ENCODE measurements around the gene KDM4B. TPM values are rescaled to one million over a fixed set of nuclear protein-coding genes. Genes with fewer than 3 reads are reported as not detected.

Gene KDM4B
- total and polyA plus RNA-seq, 9 of the 15 experiments (the other 6 are each of a cell fraction or from before 2014, with no cell fraction given) = 0.21 to 29.9 (median 7.3) TPM

- Histone ChIP-seq H3K36me3 (ENCODE audit: control insufficient read depth, insufficient read depth, low read length) (peaks cover 4% of the 10 kb centered on the region; the same call in 2 of the 3 replicates), H4K20me1 (replicated peaks; ENCODE audit: control insufficient read depth, insufficient read depth, low read length) (peaks cover 17% of the 10 kb centered on the region), H3K79me2 (ENCODE audit: control insufficient read depth, insufficient read depth, low read length) (peaks cover 65% of the 10 kb centered on the region), H3K9me1 (ENCODE audit: control insufficient read depth, insufficient read depth, low read length) (peaks cover 2% of the 10 kb centered on the region), H3K27ac (ENCODE audit: extremely low read depth, low read depth, low read length) (no peak overlapping the region), H3K4me1 (replicated peaks in 1 of 2; ENCODE audit: control insufficient read depth in 2 of 2, insufficient read depth in 2 of 2, low read length in 2 of 2) (peaks cover 0 to 23% of the 10 kb centered on the region in 2 experiments; a peak in 2 of 5 replicates), H3K9me3 (replicated peaks; ENCODE audit: control insufficient read depth, insufficient read depth, low read depth, low read length) (no peaks in the 10 kb centered on the region), H2AFZ (ENCODE audit: low read depth, low read length) (no peak overlapping the region), H3K4me3 (no peak overlapping the region), H3K4me2 (ENCODE audit: insufficient read depth, low read length) (no peak overlapping the region), H3K9ac (ENCODE audit: insufficient read depth in 1 of 2, low read depth in 2 of 2, low read length in 2 of 2) (no peak overlapping the region), H3K27me3 (ENCODE audit: control insufficient read depth in 2 of 2, insufficient read depth in 2 of 2, low read length in 2 of 2) (no peaks in the 10 kb centered on the region)
- no TSS peak for BruUV-seq (replicated peaks)
- ATAC-seq (no peak), FAIRE-seq (no peak), DNase-seq (ENCODE audit: extremely low read depth in 1 of 4, low spot score in 3 of 4) (no peak)
- POLR2A ChIA-PET = interaction anchor here (0.9 kb wide), 1 partner anchor 138 kb away, joined by 5 read pairs; no protein-coding TSS in a partner anchor
- WGBS (ENCODE audit: insufficient coverage, low coverage, missing lambda C conversion rate) = 64% methylated on average over 4 of the region's 4 CpGs
- CTCF ChIA-PET (ENCODE audit: low intra/inter-chr PET ratio) = no interaction called here
- in situ Hi-C loops (cut with MboI) = no loop called here
- intact Hi-C loops (cut with micrococcal nuclease) = no loop called here
- TF ChIP-seq ZNF512 (tag; IDR thresholded peaks at IDR 0.05) (peak; percentile 91), ZNF124 (CRISPR knock-in tag; IDR thresholded peaks at IDR 0.05) (no peak)
Measured at GRCh38 chr19:5002143-5002542, 33.2 kb downstream of the KDM4B start.

GRCh38 chr19:5003781-5004180, 34.9 kb downstream of the KDM4B start:
- no TSS peak for BruUV-seq (replicated peaks)
- TF ChIP-seq YY1 (IDR thresholded peaks at IDR 0.05; ENCODE audit: borderline replicate concordance in 1 of 3, control insufficient read depth in 1 of 3, extremely low read depth in 1 of 3, insufficient read depth in 3 of 3, insufficient read length in 1 of 3, insufficient replicate concordance in 2 of 3, low read depth in 1 of 3, low read length in 2 of 3) (no peak), CBX1 (IDR thresholded peaks at IDR 0.05; ENCODE audit: low read depth) (no peak), KDM1A (IDR thresholded peaks at IDR 0.05) (no peak), HDGF (IDR thresholded peaks at IDR 0.05) (no peak), PBX2 (CRISPR knock-in tag; IDR thresholded peaks at IDR 0.05; ENCODE audit: low read depth) (no peak), PBX2 (tag; conservative IDR thresholded peaks at IDR 0.05; ENCODE audit: low read depth) (no peak)
- Histone ChIP-seq H3K27me3 (ENCODE audit: control insufficient read depth in 2 of 2, insufficient read depth in 2 of 2, low read length in 2 of 2) (no peaks in the 10 kb centered on the region), H3K4me1 (replicated peaks in 1 of 2; ENCODE audit: control insufficient read depth in 2 of 2, insufficient read depth in 2 of 2, low read length in 2 of 2) (peaks cover 0 to 14% of the 10 kb centered on the region in 2 experiments; a peak in 2 of 5 replicates), H2AFZ (ENCODE audit: low read depth, low read length) (no peak overlapping the region), H3K9me1 (ENCODE audit: control insufficient read depth, insufficient read depth, low read length) (peaks cover 3% of the 10 kb centered on the region), H3K9me3 (replicated peaks; ENCODE audit: control insufficient read depth, insufficient read depth, low read depth, low read length) (no peaks in the 10 kb centered on the region), H3K9ac (ENCODE audit: insufficient read depth in 1 of 2, low read depth in 2 of 2, low read length in 2 of 2) (no peak overlapping the region), H3K4me3 (no peak overlapping the region), H3K27ac (ENCODE audit: extremely low read depth, low read depth, low read length) (no peak overlapping the region), H3K4me2 (ENCODE audit: insufficient read depth, low read length) (no peak overlapping the region), H4K20me1 (replicated peaks; ENCODE audit: control insufficient read depth, insufficient read depth, low read length) (peaks cover 11% of the 10 kb centered on the region), H3K79me2 (ENCODE audit: control insufficient read depth, insufficient read depth, low read length) (peaks cover 70% of the 10 kb centered on the region), H3K36me3 (ENCODE audit: control insufficient read depth, insufficient read depth, low read length) (no peaks in the 10 kb centered on the region; the same call in 2 of the 3 replicates)
- ATAC-seq (no peak), DNase-seq (ENCODE audit: extremely low read depth in 1 of 4, low spot score in 3 of 4) (no peak), FAIRE-seq (no peak)
- ChIA-PET CTCF (ENCODE audit: low intra/inter-chr PET ratio) (no interaction called here), POLR2A (interaction anchor here (0.8 kb wide), 1 partner anchor 16 kb away, joined by 3 read pairs; no protein-coding TSS in a partner anchor)
- WGBS (ENCODE audit: insufficient coverage, low coverage, missing lambda C conversion rate) = 86% methylated on average over 18 of the region's 18 CpGs
- intact Hi-C loops (cut with micrococcal nuclease) (no loop called here), in situ Hi-C loops (cut with MboI) (no loop called here)
